Left ventricle myocardium inferior (tissue), 1 donor: ENCODE data around the gene DYNC1H1. TPM values are rescaled to one million over a fixed set of nuclear protein-coding genes. Genes with fewer than 3 reads are reported as not detected.

Source experiments
- DNase-seq: peaks from one replicate; pipeline ENCODE4 v3.0.0-alpha.2; 2020
- H3K27ac ChIP-seq: fragments of 200-600 bp; replicated peaks from 2 replicates; pipeline ENCODE4 v1.8.0; 2021
- H3K27me3 ChIP-seq: fragments of 200-600 bp; 2 replicates; pipeline ENCODE4 v1.8.0; 2021; ENCODE audit warnings: low read depth
- H3K36me3 ChIP-seq: fragments of 200-600 bp; 2 replicates; pipeline ENCODE4 v1.8.0; 2021
- H3K4me1 ChIP-seq: fragments of 200-600 bp; 2 replicates; pipeline ENCODE4 v1.8.0; 2021
- H3K4me3 ChIP-seq: fragments of 200-600 bp; 2 replicates; pipeline ENCODE4 v1.8.0; 2021; ENCODE audit warnings: mild to moderate bottlenecking, moderate library complexity
- H3K9me3 ChIP-seq: fragments of 200-600 bp; replicated peaks from 2 replicates; pipeline ENCODE4 v1.8.0; 2021
- CTCF ChIP-seq: fragments of 200-600 bp; IDR thresholded peaks from 2 replicates; pipeline ENCODE4 v1.8.0; 2021; ENCODE audit warnings: antibody characterized with exemption, mild to moderate bottlenecking, borderline replicate concordance
- intact Hi-C: fragments of 100-400 bp; cut with micrococcal nuclease; formaldehyde crosslinking; loops from one replicate; pipeline ENCODE4 v1.11.0; 2022
- total RNA-seq: library from RNA; stranded (reverse); fragmentation: NEBNext Ultra II Directional; extraction: Animal tissue kit (Norgen Biotek cat#: 25700); gene quantifications from one replicate; pipeline ENCODE4 v1.2.1, GENCODE V29; 2021
- donor health status: DM: no; HTN: yes; CAD: no; lungs with severe emphysema.

Gene DYNC1H1
- total RNA-seq, 1 donor from 2014 or later, result 402 TPM

DNA sequence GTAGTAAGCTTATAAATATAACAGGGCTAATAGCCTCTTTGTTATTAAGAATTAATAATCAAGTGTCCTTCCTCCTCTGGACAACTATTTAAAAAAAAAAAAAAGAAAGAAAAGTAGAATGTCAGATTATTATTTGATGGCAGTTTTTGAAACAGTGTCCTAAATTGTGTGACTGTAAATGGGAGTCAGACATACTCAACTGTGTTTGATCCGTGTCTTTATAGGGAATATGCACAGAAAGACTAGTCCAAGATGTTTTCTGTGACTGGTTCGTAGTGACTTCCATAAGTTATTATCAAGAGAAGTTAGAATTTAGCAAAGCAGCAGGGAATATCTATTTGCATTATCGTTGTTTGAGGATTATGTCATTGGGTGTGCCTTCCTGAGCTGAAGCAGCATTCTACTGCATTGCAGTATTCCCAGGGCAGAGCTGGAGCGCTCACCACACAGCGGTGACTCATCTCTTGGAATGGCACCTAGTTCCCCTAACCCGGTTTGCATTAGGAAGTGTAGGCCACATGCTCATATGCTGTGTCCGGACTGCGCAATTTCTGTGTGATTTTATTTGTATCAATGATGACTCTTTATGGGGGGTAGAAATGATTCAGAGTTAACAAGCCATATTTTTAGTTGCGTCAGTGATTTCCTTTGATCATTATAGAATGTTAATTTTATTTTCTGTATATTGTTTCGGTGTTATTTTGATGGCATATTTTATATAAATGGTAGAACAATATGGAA, 7.9 kb downstream of the DYNC1H1 start:
- intact Hi-C loops, result no loop called here
- H3K36me3 ChIP-seq, result peaks cover 29% of the 10 kb centered on the region
- H3K9me3 ChIP-seq, result no peaks in the 10 kb centered on the region
- H3K4me3 ChIP-seq, result peak overlapping the region; percentile 34
- H3K27ac ChIP-seq, result peak overlapping the region; percentile 83
- peaks cover 76% of the 10 kb centered on the region for H3K4me1 ChIP-seq
- no peak for TF ChIP-seq CTCF
- no peaks in the 10 kb centered on the region for H3K27me3 ChIP-seq
- peak; percentile 77 for DNase-seq

GRCh38 chr14:101973356-101973755, 9.0 kb downstream of the DYNC1H1 start:
- no peaks in the 10 kb centered on the region for H3K9me3 ChIP-seq
- no peak for TF ChIP-seq CTCF
- no peak for DNase-seq
- intact Hi-C loops, result no loop called here
- no peak overlapping the region for H3K4me3 ChIP-seq
- H3K27ac ChIP-seq, result peak overlapping the region; percentile 83
- H3K27me3 ChIP-seq, result no peaks in the 10 kb centered on the region
- H3K4me1 ChIP-seq, result peaks cover 66% of the 10 kb centered on the region
- peaks cover 38% of the 10 kb centered on the region for H3K36me3 ChIP-seq

- Histone ChIP-seq H3K27me3 (no peaks in the 10 kb centered on the region), H3K36me3 (peaks cover 40% of the 10 kb centered on the region), H3K9me3 (no peaks in the 10 kb centered on the region), H3K4me1 (peaks cover 62% of the 10 kb centered on the region), H3K27ac (peak overlapping the region; percentile 21), H3K4me3 (no peak overlapping the region)
- no peak for TF ChIP-seq CTCF
- no peak for DNase-seq
- intact Hi-C loops, result no loop called here
Observed at GRCh38 chr14:101975231-101975630, 10.9 kb downstream of the DYNC1H1 start.

DNA sequence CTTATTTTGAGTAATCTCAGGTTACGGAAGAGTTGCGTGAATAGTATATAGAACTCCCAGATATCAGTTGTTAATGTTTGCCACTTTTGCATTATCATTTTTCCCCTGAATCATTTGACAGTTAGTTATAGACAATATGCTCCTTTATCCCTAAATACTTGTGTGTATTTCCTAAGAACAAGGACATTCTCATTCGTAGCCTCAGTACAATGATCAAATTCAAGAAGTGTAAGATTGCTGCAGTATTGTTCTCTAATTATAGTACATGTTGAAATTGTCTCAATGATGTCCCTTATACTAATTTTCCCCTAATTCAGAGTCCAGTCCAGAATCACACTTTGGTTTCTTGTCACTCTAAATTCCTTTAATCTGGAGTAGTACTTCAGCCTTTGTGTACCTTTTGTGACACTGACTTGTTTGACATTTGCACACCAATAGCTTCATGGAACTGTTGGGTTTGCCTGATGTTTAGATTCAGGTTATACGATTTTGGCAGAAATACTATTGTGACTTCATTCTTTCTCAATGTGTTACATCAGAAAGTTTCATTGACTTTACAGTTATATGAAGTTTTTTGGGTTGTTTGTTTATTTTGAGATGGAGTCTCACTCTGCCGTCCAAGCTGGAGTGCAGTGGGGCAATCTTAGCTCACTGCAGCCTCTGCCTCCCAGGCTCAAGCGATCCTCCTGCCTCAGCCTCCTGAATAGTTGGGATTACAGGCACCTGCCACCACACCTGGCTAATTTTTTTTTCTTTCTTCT, 13.1 kb downstream of the DYNC1H1 start:
- Histone ChIP-seq H3K4me1 (peaks cover 51% of the 10 kb centered on the region), H3K9me3 (no peaks in the 10 kb centered on the region), H3K4me3 (no peak overlapping the region), H3K27ac (no peak overlapping the region), H3K36me3 (peaks cover 63% of the 10 kb centered on the region), H3K27me3 (no peaks in the 10 kb centered on the region)
- intact Hi-C loops, result no loop called here
- no peak for TF ChIP-seq CTCF
- DNase-seq, result no peak

DNA sequence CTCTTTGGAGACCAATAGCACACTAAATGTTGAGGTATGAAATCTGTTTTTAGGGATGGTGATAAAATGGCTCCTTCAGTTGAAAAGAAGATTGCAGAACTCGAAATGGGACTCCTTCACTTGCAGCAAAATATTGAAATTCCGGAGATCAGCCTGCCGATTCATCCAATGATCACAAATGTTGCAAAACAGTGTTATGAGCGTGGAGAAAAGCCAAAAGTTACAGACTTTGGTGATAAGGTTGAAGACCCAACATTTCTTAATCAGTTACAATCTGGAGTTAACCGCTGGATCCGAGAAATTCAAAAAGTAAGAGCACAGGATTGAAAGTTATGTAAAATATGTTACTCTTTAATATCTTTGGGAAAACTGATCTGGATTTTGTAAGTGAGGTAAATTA, 15.3 kb downstream of the DYNC1H1 start:
- Histone ChIP-seq H3K9me3 (no peaks in the 10 kb centered on the region), H3K4me3 (no peak overlapping the region), H3K36me3 (peaks cover 83% of the 10 kb centered on the region), H3K4me1 (peaks cover 29% of the 10 kb centered on the region), H3K27ac (peak overlapping the region; percentile 71), H3K27me3 (no peaks in the 10 kb centered on the region)
- DNase-seq, result no peak
- intact Hi-C loops, result no loop called here
- TF ChIP-seq CTCF, result no peak
